ENCODE measurements around the gene TTLL5. TPM values are rescaled to one million over a fixed set of nuclear protein-coding genes. Genes with fewer than 3 reads are reported as not detected.

The TTLL5 gene
- total RNA-seq, 1 donor from 2014 or later = 30.9 TPM

GRCh38 chr14:75995372-75996041, 334.5 kb downstream of the TTLL5 start:
- ATAC-seq = no peak

DNA sequence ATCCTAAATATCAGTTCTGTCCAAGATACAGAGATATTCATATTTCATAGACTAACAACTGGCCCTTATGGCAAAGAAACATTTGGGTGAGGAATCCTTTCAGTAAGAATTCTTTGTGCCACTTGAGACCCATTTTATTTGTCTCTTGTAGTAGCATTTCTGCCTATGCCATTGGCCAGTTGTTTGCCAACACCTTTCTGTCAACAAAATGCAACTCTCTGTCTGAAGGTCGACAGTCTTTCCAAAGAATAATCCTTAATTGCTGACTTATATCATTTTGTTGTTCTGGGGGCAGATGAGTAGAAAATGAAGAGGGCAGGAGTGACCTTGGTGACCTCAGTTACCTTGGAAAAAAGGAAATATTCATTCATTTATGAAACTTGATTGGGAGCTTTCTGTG, 335.4 kb downstream of the TTLL5 start:
- no peak for ATAC-seq

- no peak for ATAC-seq
These were observed 338.6 kb downstream of the TTLL5 start for GRCh38 chr14:75999511-76000190.

- no peak for ATAC-seq
These were observed 341.3 kb downstream of the TTLL5 start for GRCh38 chr14:76002383-76002782.

Other genes starting within 250 kb of the TTLL5 start
- 18.5 TPM for gene JDP2, start 233.2 kb upstream of the TTLL5 start, total RNA-seq
- 0.84 TPM for gene BATF, start 138.8 kb upstream of the TTLL5 start, total RNA-seq
- gene FLVCR2, start 82.6 kb upstream of the TTLL5 start, total RNA-seq = 7.0 TPM
- gene ERG28, start 370 bp upstream of the TTLL5 start, total RNA-seq = 44.7 TPM

Measured in esophagus mucosa (tissue), 1 donor.